ENCODE results near the gene MYB.

DNA sequence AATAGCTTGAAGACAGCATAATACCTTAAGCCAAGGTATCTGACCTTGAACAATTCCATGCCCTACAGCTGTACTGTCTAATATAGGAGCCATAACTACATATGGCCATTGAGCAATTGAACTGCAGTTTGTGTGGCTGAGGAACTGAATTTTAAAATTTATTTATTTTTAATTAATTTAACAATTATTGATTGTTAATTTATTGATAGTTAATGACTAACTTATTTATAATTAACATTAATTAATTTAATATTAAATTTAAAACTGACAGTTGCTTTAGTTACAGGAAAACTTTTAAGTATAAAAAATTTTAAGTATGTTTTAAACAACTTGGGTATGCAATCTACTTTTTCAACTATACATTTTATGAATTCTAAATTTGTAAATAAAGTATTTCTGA is 12.3 kb upstream of the MYB start:
- TF ChIP-seq, protein P1, sequence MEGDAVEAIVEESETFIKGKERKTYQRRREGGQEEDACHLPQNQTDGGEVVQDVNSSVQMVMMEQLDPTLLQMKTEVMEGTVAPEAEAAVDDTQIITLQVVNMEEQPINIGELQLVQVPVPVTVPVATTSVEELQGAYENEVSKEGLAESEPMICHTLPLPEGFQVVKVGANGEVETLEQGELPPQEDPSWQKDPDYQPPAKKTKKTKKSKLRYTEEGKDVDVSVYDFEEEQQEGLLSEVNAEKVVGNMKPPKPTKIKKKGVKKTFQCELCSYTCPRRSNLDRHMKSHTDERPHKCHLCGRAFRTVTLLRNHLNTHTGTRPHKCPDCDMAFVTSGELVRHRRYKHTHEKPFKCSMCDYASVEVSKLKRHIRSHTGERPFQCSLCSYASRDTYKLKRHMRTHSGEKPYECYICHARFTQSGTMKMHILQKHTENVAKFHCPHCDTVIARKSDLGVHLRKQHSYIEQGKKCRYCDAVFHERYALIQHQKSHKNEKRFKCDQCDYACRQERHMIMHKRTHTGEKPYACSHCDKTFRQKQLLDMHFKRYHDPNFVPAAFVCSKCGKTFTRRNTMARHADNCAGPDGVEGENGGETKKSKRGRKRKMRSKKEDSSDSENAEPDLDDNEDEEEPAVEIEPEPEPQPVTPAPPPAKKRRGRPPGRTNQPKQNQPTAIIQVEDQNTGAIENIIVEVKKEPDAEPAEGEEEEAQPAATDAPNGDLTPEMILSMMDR (IDR thresholded peaks at IDR 0.05) = no peak
- no peak for TF ChIP-seq ZFX (IDR thresholded peaks at IDR 0.05; ENCODE audit: borderline replicate concordance)
